Measurements from ENCODE around the gene CD22.

DNA sequence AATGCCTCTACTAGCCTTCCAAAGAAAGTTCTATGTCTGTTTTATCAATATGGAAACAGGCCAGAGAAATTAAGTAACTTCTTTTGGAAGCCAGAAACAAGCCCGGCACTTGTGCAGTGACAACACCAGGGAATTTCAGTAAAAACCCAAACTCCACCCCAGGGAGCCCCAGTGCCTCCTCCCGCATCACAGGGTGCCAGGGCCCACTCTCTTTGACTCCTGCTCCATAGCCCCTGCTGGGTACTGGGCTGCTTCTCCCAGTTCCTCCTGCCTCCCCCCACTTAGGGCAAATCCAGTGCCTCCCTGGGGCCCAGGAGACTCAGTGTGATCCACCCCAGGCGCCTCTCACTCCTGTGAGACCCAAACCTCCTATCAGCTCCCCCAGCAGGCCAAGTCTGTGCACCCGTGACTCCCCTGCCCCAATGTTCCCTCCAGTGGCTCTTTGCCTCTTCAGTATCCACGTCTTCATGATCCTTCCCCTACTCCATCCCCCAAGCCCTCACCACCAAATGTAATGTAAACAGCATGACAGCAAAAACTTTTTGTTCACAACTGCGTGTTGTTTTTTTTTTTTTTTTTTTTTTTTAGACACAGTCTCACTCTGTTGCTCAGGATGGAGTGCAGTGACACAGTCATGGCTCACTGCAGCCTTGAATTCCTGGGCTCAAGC lies 26.9 kb downstream of the CD22 start:
- TF ChIP-seq POLR2A (IDR thresholded peaks at IDR 0.05) (no peak), EP300 (IDR thresholded peaks at IDR 0.05) (no peak)
- TF ChIP-seq, protein P1, sequence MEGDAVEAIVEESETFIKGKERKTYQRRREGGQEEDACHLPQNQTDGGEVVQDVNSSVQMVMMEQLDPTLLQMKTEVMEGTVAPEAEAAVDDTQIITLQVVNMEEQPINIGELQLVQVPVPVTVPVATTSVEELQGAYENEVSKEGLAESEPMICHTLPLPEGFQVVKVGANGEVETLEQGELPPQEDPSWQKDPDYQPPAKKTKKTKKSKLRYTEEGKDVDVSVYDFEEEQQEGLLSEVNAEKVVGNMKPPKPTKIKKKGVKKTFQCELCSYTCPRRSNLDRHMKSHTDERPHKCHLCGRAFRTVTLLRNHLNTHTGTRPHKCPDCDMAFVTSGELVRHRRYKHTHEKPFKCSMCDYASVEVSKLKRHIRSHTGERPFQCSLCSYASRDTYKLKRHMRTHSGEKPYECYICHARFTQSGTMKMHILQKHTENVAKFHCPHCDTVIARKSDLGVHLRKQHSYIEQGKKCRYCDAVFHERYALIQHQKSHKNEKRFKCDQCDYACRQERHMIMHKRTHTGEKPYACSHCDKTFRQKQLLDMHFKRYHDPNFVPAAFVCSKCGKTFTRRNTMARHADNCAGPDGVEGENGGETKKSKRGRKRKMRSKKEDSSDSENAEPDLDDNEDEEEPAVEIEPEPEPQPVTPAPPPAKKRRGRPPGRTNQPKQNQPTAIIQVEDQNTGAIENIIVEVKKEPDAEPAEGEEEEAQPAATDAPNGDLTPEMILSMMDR (IDR thresholded peaks at IDR 0.05) = no peak
